OCI-LY3 (cell line): ENCODE data around the gene AANAT.

ENCODE experiments used
- EZH2phosphoT487 ChIP-seq: fragments of 200-600 bp; shearing (Covaris generic); IDR thresholded peaks from 2 replicates; pipeline ENCODE4 v1.6.1; 2018; ENCODE audit warnings: antibody characterized with exemption, mixed run types, low read depth
- TF ChIP-seq, protein P1 (sequence below): fragments of 200-600, 300-600 bp; sonication (generic); IDR thresholded peaks from 2 replicates; pipeline ENCODE4 v1.5.1; 2014; ENCODE audit warnings: antibody characterized with exemption, low read length, low read depth

DNA sequence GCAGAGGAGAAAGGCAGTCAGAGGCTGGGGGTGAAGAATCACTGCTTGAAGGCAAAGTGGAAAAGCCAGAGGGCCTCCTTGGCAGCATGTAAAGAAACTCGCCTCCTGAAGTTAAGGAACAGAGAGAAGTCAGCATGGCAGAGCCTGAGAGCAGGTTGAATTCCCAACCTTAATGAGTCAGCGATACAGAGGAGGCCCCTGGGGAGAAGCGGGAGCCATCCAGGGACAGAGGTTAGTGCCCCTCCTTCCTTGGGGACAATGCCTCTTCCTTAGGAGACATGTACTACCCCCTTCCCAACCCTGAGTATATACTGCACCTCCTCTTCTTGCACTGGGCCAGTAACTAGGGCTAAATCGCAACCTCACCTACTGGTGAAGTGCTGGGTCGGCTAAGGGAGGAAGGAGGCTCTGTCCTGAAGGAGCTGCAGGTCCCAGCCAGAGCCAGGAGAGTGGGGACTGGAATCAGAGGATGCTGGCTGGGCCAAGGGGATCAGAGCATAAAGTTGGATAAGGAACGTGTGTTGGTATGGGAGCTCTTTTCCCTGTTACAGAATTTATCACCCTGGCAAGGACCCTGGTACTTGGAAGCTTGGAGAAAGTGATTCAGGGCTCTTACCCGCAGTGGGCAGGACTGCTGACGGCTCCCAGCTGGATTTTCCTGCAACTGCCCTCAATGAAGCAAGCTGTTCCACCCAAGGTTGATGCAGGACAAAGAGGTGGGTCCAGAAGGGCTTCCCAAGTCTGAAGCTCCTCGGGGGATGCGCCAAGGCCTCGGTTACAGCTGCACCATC is 5.4 kb upstream of the AANAT start:
- TF ChIP-seq, protein P1, sequence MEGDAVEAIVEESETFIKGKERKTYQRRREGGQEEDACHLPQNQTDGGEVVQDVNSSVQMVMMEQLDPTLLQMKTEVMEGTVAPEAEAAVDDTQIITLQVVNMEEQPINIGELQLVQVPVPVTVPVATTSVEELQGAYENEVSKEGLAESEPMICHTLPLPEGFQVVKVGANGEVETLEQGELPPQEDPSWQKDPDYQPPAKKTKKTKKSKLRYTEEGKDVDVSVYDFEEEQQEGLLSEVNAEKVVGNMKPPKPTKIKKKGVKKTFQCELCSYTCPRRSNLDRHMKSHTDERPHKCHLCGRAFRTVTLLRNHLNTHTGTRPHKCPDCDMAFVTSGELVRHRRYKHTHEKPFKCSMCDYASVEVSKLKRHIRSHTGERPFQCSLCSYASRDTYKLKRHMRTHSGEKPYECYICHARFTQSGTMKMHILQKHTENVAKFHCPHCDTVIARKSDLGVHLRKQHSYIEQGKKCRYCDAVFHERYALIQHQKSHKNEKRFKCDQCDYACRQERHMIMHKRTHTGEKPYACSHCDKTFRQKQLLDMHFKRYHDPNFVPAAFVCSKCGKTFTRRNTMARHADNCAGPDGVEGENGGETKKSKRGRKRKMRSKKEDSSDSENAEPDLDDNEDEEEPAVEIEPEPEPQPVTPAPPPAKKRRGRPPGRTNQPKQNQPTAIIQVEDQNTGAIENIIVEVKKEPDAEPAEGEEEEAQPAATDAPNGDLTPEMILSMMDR, result no peak
- no peak for TF ChIP-seq EZH2phosphoT487
